SK-N-SH (cell line): Measurements from ENCODE around the gene TDRD12.

Experiments
- CTCF ChIP-seq: fragments of 200-600 bp; sonication (generic); IDR thresholded peaks from 2 replicates; pipeline ENCODE4 v1.6.1; 2017; ENCODE audit warnings: antibody characterized with exemption, mild to moderate bottlenecking, moderate library complexity
- EP300 ChIP-seq, 2 experiments: IDR thresholded peaks; 2 replicates each; pipeline versions ENCODE4 v1.4.0 to v1.6.1; 2012; ENCODE audit warnings: borderline replicate concordance in 1 of 2, low read depth in 1 of 2, low read length in 1 of 2
- GABPA ChIP-seq: IDR thresholded peaks from 2 replicates; pipeline ENCODE4 v1.4.0; 2012; ENCODE audit warnings: low read depth, mild to moderate bottlenecking
- MAX ChIP-seq: IDR thresholded peaks from 2 replicates; pipeline ENCODE4 v1.4.0; 2012; ENCODE audit warnings: low read depth
- POLR2AphosphoS5 ChIP-seq: IDR thresholded peaks from 2 replicates; pipeline ENCODE4 v1.6.1; 2012; ENCODE audit warnings: low read depth, low read length
- RAD21 ChIP-seq: IDR thresholded peaks from 2 replicates; pipeline ENCODE4 v1.6.1; 2012; ENCODE audit warnings: mild to moderate bottlenecking, low read length
- RCOR1 ChIP-seq: fragments of 150-350 bp; IDR thresholded peaks from 2 replicates; pipeline ENCODE4 v1.6.1; 2017; ENCODE audit warnings: antibody characterized with exemption, low read length
- RXRA ChIP-seq: IDR thresholded peaks from 2 replicates; pipeline ENCODE4 v1.4.0; 2012; ENCODE audit warnings: low read depth, mild to moderate bottlenecking, borderline replicate concordance
- SMC3 ChIP-seq: IDR thresholded peaks from 2 replicates; pipeline ENCODE4 v1.6.1; 2012; ENCODE audit warnings: low read depth, low read length, improper control_type of control experiment
- TAF1 ChIP-seq: IDR thresholded peaks from 2 replicates; pipeline ENCODE4 v1.6.1; 2012; ENCODE audit warnings: low read depth, mild to moderate bottlenecking, low read length, moderate library complexity, borderline replicate concordance
- YY1 ChIP-seq: IDR thresholded peaks from 2 replicates; pipeline ENCODE4 v1.4.0; 2012; ENCODE audit warnings: low read depth, mild to moderate bottlenecking

- no peak for TF ChIP-seq SMC3
- TF ChIP-seq CTCF, result no peak
- no peak for TF ChIP-seq YY1
- no peak for TF ChIP-seq TAF1
- TF ChIP-seq RXRA, result no peak
- TF ChIP-seq EP300 (IDR thresholded peaks at IDR 0.05; ENCODE audit: borderline replicate concordance in 1 of 2, low read depth in 1 of 2, low read length in 1 of 2), result no peak
- TF ChIP-seq GABPA, result no peak
- TF ChIP-seq RAD21, result no peak
- no peak for TF ChIP-seq POLR2AphosphoS5
- TF ChIP-seq MAX, result no peak
- TF ChIP-seq RCOR1, result no peak
Observed at GRCh38 chr19:32858559-32858958, 139.0 kb downstream of the TDRD12 start.
